Measurements from ENCODE around the gene B3GNT7. TPM values are rescaled to one million over a fixed set of nuclear protein-coding genes. Genes with fewer than 3 reads are reported as not detected.

B3GNT7 gene, protein sequence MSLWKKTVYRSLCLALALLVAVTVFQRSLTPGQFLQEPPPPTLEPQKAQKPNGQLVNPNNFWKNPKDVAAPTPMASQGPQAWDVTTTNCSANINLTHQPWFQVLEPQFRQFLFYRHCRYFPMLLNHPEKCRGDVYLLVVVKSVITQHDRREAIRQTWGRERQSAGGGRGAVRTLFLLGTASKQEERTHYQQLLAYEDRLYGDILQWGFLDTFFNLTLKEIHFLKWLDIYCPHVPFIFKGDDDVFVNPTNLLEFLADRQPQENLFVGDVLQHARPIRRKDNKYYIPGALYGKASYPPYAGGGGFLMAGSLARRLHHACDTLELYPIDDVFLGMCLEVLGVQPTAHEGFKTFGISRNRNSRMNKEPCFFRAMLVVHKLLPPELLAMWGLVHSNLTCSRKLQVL
- total RNA-seq, result under 0.01 and 0.09 TPM in 2 replicates

DNA sequence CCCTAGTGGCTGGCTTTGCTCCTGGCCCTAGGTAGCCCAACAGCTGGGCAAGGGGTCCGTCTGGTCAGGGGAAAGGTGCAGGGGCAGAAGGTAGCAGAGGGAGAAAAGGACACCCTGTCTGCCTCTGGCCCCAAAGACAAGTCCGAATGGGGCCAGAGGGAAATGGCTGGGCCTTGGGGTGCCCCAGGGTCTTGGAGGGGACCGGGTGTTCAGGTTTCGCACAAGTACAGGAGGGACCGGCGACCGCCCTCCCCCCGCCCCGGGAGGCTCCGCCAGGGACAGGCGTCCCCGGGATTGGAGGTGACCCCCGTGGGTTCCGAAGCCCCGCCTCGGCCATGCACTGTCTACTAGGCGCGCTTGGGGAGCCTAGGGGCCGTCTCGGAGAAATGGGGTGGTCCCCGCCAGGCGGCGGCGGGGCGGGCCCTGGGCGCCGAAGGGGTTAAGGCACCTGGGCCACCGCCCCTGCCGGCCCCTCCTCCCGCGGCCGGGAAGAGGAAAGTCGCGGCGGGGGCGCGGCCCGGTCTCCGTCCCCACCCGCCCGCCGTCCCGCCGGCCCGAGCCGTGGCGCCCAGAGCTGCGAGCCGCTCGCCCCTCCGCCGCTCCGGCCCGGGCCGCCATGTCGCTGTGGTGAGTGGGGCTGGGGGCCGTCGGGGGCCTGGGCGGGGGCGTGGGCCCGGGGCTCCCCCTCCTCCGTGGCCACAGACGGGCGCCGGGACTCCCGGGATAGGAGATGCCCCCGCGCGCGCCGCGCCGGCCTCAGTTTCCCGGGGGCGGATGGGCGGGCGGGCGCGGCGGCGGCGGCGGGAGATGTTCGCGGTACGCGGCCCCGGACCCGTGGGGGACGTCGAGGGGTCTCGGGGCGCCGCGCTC is at the start of gene B3GNT7:
Gene B3GNT7, plus strand, starts transcription at position 523 of the 870 bp plus-strand sequence. Its CDS starts 94 bp downstream, at position 617.

Other genes starting within 250 kb of the B3GNT7 start
- gene ARMC9, start 197.1 kb upstream of the B3GNT7 start, total RNA-seq, result 42.7 and 85.1 TPM in 2 replicates
- gene NCL, start 68.8 kb downstream of the B3GNT7 start, total RNA-seq, result 107 and 190 TPM in 2 replicates
- gene NMUR1, start 134.7 kb downstream of the B3GNT7 start, total RNA-seq, result 0.09 TPM in 1 of 2 replicates, not detected in the other
- gene TEX44, start 197.2 kb downstream of the B3GNT7 start, total RNA-seq, result not detected in 2 replicates